ENCODE data around the gene EXOC1.
A peak's percentile ranks its signal among the peaks of the same experiment; 100 is the strongest.

EXOC1 gene

DNA sequence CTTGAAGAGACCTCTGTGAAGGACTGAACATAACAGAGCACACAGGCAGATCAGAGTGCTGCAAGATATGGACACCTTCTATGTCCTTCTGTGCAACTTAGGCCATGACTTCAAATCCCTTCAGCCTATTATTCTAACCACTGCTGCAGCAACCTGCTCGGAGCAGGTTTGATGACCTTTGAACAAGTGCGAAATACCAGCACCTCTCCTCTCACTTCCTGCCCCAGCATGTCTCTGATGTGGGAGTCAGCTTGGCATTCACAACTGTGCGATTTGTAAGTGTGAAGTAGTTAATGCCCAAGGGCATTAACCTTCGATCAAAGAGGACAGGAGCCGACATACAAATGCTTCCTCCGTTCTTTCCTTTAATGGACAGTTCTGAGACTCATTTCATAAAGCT is 1.6 kb upstream of the EXOC1 start:
- H3K9me3 ChIP-seq (ENCODE audit: control insufficient read depth, insufficient read depth, low read depth, low read length): no peaks in the 10 kb centered on the region
- peak overlapping the region; percentile 48; the same call in 1 of the 2 replicates for H3K27ac ChIP-seq (ENCODE audit: low read depth, low read length)
- no peaks in the 10 kb centered on the region for H3K36me3 ChIP-seq (ENCODE audit: control insufficient read depth, insufficient read depth, low read length)
- H3K27me3 ChIP-seq (ENCODE audit: control insufficient read depth, insufficient read depth, low read length): no peaks in the 10 kb centered on the region
- H3K4me3 ChIP-seq (ENCODE audit: low read depth, low read length): peak overlapping the region; percentile 14; the same call in 1 of the 2 replicates
- H3K4me1 ChIP-seq (ENCODE audit: control insufficient read depth, insufficient read depth, low read length): peaks cover 31% of the 10 kb centered on the region
- H3K9ac ChIP-seq (ENCODE audit: low read length): peak overlapping the region; percentile 45

DNA sequence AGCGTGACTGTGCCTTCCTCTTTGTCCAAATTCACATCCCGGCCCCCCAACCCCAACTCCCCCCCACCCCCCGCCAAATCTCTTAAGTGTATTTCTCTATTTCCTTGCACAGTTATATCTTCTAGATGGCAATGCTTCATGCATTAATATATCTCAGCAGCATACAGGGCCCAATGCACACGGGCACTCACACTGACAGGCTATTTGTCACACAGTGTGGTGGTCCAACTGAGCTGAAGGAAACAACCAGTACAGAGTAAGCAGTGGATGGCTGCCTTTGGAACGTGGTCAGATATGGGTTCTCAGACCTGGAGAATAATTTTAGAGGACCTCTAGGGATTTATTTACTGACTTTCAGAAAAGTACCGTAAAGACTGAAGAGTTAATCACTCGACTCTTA is 681 bp downstream of the EXOC1 start:
- peak overlapping the region; percentile 71 for H3K9ac ChIP-seq (ENCODE audit: low read length)
- H3K9me3 ChIP-seq (ENCODE audit: control insufficient read depth, insufficient read depth, low read depth, low read length): 0 out of 2 replicates have a peak, but pooled peaks cover 2% of the 10 kb centered on the region
- H3K4me1 ChIP-seq (ENCODE audit: control insufficient read depth, insufficient read depth, low read length): peaks cover 31% of the 10 kb centered on the region
- H3K4me3 ChIP-seq (ENCODE audit: low read depth, low read length): peak overlapping the region; percentile 94
- no peaks in the 10 kb centered on the region for H3K36me3 ChIP-seq (ENCODE audit: control insufficient read depth, insufficient read depth, low read length)
- H3K27me3 ChIP-seq (ENCODE audit: control insufficient read depth, insufficient read depth, low read length): no peaks in the 10 kb centered on the region
- no peak overlapping the region for H3K27ac ChIP-seq (ENCODE audit: low read depth, low read length)

DNA sequence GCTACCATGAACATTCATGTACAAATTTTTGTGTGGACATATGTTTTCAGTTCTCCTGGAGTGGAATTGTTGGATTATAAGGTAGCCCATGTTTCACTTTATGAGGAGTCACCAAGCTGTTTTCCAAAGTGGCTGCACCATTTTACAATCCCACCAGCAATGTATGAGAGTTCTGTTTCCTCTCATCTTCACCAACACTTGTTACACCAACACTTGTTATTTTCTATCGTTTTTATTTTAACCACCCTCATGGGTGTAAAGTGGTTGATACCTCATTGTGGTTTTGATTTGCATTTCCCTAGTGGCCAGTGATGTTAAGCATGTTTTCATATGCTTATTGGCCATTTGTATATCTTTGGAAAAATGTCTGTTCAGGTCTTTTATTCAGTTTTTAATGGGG is 4.1 kb downstream of the EXOC1 start:
- H3K36me3 ChIP-seq (ENCODE audit: control insufficient read depth, insufficient read depth, low read length): peaks cover 6% of the 10 kb centered on the region
- H3K27me3 ChIP-seq (ENCODE audit: control insufficient read depth, insufficient read depth, low read length): no peaks in the 10 kb centered on the region
- no peak overlapping the region for H3K4me3 ChIP-seq (ENCODE audit: low read depth, low read length)
- 0 out of 2 replicates have a peak, but pooled peaks cover 2% of the 10 kb centered on the region for H3K9me3 ChIP-seq (ENCODE audit: control insufficient read depth, insufficient read depth, low read depth, low read length)
- peaks cover 9% of the 10 kb centered on the region; the same call in 1 of the 2 replicates for H3K4me1 ChIP-seq (ENCODE audit: control insufficient read depth, insufficient read depth, low read length)
- no peak overlapping the region for H3K27ac ChIP-seq (ENCODE audit: low read depth, low read length)
- no peak overlapping the region for H3K9ac ChIP-seq (ENCODE audit: low read length)

DNA sequence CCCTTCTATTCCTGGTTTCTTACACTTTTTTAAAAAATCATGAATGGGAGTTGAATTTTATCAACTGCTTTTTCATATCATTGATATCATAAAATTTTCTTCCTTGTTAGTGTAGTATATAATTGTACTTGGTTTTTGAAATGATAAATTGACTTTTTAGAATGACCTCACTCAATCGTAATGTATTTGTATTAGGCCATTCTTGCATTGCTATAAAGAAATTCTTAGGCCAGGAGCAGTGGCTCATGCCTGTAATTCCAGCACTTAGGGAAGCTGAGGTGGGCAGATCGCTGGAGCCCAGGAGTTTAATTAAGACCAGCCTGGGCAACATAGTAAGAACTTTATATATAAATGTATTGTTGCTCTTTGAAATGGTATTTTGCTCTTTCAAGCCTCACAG is 6.3 kb downstream of the EXOC1 start:
- Histone ChIP-seq H3K4me1 (ENCODE audit: control insufficient read depth, insufficient read depth, low read length) (peaks cover 1% of the 10 kb centered on the region; the same call in 1 of the 2 replicates), H3K36me3 (ENCODE audit: control insufficient read depth, insufficient read depth, low read length) (peaks cover 10% of the 10 kb centered on the region), H3K27ac (ENCODE audit: low read depth, low read length) (no peak overlapping the region)

DNA sequence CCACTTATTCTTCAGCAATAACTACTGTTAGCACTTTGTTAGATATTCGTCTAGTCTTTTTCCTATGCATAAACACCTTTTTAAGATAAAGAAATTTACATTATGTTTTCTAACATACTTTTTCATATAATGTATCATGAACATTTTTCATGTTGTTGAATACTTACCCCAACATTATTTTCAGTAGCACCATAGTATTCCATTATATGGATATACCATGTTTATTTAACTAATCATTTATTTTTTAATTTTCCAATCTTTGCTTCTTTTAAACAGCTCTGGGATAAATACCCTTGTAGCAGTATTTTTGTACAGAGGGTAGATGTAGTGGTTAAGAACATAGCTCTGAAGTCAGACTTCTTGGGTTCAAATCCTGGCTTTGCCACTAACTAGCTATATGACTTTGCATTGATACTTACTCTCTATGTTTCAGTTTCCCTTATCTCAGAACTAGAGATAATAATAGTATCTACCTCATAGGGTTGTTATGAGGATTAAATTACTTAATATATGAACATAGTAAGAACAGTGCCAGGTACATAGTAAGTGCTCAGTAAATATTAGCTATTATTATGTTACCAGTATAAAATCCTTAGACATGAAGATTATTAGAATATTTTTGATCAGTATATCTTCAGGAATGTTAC is 11.3 kb downstream of the EXOC1 start:
- H3K27ac ChIP-seq (ENCODE audit: low read depth, low read length): no peak overlapping the region
- no peak overlapping the region for H3K4me3 ChIP-seq (ENCODE audit: low read depth, low read length)
- H3K4me1 ChIP-seq (ENCODE audit: control insufficient read depth, insufficient read depth, low read length): peaks cover 4% of the 10 kb centered on the region; the same call in 1 of the 2 replicates
- no peak overlapping the region for H3K9ac ChIP-seq (ENCODE audit: low read length)
- H3K27me3 ChIP-seq (ENCODE audit: control insufficient read depth, insufficient read depth, low read length): no peaks in the 10 kb centered on the region
- peaks cover 31% of the 10 kb centered on the region for H3K36me3 ChIP-seq (ENCODE audit: control insufficient read depth, insufficient read depth, low read length)
- H3K9me3 ChIP-seq (ENCODE audit: control insufficient read depth, insufficient read depth, low read depth, low read length): no peaks in the 10 kb centered on the region; the same call in 1 of the 2 replicates

More for the DNA sequence above, 6.3 kb downstream of the EXOC1 start:
- H3K27me3 ChIP-seq (ENCODE audit: control insufficient read depth, insufficient read depth, low read length): no peaks in the 10 kb centered on the region
- no peak overlapping the region for H3K9ac ChIP-seq (ENCODE audit: low read length)
- H3K4me3 ChIP-seq (ENCODE audit: low read depth, low read length): no peak overlapping the region
- H3K9me3 ChIP-seq (ENCODE audit: control insufficient read depth, insufficient read depth, low read depth, low read length): 0 out of 2 replicates have a peak, but pooled peaks cover 2% of the 10 kb centered on the region

DNA sequence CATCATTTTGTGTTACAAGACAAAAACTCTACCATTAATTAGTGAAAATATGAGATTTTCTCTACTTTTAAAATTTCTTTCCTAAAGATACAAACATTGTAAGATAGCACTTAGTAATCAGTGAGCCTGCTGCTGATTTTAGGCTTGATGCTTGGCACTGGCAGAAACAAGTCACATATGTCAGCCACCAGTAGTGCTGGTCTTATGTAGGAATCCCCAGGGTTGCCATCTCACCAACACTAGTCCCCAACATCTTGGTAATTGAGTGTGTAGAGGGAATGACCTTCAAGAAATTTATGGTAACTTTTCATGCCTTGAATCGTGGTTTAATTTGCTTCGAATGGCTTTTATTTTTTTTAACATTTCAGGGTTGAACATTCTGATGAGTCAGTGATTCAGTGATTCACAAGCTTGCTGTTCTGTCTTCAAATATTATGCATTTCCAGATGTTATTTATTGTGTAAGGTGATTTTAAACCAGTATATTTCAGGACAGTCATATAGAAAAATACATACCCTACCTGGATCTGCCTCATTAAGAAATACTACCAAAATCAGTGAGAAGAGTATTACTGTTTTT is 11.9 kb downstream of the EXOC1 start:
- Histone ChIP-seq H3K4me1 (ENCODE audit: control insufficient read depth, insufficient read depth, low read length) (peaks cover 4% of the 10 kb centered on the region; the same call in 1 of the 2 replicates), H3K27me3 (ENCODE audit: control insufficient read depth, insufficient read depth, low read length) (no peaks in the 10 kb centered on the region), H3K36me3 (ENCODE audit: control insufficient read depth, insufficient read depth, low read length) (peaks cover 35% of the 10 kb centered on the region), H3K9ac (ENCODE audit: low read length) (no peak overlapping the region), H3K9me3 (ENCODE audit: control insufficient read depth, insufficient read depth, low read depth, low read length) (no peaks in the 10 kb centered on the region; the same call in 1 of the 2 replicates), H3K27ac (ENCODE audit: low read depth, low read length) (no peak overlapping the region), H3K4me3 (ENCODE audit: low read depth, low read length) (no peak overlapping the region)

DNA sequence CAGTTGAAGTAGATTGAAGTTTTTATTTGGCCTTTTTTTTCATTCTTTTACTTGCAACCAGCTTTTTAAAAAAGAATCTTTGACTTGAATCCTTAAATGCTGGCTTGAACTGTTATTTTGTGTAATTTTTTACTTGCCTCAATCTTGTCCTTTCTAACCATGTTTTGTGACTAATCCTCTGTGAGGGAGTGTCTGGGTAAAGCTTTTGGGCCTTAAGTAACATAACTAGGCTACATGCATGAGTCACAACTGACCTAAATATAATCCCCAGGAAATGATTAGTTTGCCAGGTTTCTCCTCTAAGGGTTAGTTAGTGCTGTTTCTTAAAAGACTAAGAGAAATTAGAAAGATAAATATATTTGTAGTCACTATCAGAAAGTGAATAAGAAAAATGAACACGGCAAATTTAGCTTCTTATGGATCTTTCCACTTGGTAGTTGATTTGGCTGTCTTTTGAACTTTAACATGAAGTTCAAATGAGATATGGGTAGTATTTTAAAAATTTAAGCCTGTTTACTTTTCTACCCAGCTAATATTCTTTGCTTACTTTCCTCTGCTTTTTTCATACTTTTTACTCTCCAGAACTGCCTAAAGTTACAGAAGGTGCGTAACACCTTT is 13.0 kb downstream of the EXOC1 start:
- Histone ChIP-seq H3K4me3 (ENCODE audit: low read depth, low read length) (no peak overlapping the region), H3K36me3 (ENCODE audit: control insufficient read depth, insufficient read depth, low read length) (peaks cover 41% of the 10 kb centered on the region), H3K4me1 (ENCODE audit: control insufficient read depth, insufficient read depth, low read length) (peaks cover 4% of the 10 kb centered on the region; the same call in 1 of the 2 replicates), H3K27ac (ENCODE audit: low read depth, low read length) (no peak overlapping the region; the same call in 1 of the 2 replicates), H3K9ac (ENCODE audit: low read length) (no peak overlapping the region), H3K9me3 (ENCODE audit: control insufficient read depth, insufficient read depth, low read depth, low read length) (no peaks in the 10 kb centered on the region; the same call in 1 of the 2 replicates), H3K27me3 (ENCODE audit: control insufficient read depth, insufficient read depth, low read length) (no peaks in the 10 kb centered on the region)

DNA sequence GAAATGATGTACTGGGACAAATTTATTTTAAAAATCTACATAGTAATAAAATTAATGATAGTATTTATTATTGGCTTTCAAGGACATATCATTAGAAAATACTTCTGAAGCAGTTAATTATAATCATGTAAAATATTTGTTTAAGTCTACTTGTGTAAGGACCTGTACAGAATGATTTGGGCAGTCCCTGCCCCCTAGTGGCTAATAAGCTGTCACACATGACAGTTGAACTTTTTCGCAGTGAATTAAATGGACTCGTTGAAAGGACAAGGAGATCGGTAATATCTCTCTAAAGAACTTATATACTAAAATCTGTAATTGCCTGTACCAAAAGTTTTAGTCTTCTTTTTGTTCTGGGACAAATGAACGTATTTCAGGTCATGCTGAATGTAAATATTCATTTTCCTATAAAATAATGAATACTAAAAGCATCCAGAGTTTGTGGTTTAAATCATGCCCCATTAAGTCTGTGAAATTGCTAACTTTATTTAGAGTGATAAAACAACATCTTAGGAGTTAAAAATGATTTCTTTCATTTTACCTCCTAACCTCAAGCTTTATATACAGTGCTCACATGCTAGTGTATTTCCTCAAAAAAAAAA is 13.6 kb downstream of the EXOC1 start:
- Histone ChIP-seq H3K4me1 (ENCODE audit: control insufficient read depth, insufficient read depth, low read length) (peaks cover 4% of the 10 kb centered on the region; the same call in 1 of the 2 replicates), H3K27ac (ENCODE audit: low read depth, low read length) (no peak overlapping the region), H3K27me3 (ENCODE audit: control insufficient read depth, insufficient read depth, low read length) (no peaks in the 10 kb centered on the region), H3K4me3 (ENCODE audit: low read depth, low read length) (no peak overlapping the region), H3K9me3 (ENCODE audit: control insufficient read depth, insufficient read depth, low read depth, low read length) (no peaks in the 10 kb centered on the region; the same call in 1 of the 2 replicates), H3K9ac (ENCODE audit: low read length) (no peak overlapping the region), H3K36me3 (ENCODE audit: control insufficient read depth, insufficient read depth, low read length) (peaks cover 47% of the 10 kb centered on the region)

DNA sequence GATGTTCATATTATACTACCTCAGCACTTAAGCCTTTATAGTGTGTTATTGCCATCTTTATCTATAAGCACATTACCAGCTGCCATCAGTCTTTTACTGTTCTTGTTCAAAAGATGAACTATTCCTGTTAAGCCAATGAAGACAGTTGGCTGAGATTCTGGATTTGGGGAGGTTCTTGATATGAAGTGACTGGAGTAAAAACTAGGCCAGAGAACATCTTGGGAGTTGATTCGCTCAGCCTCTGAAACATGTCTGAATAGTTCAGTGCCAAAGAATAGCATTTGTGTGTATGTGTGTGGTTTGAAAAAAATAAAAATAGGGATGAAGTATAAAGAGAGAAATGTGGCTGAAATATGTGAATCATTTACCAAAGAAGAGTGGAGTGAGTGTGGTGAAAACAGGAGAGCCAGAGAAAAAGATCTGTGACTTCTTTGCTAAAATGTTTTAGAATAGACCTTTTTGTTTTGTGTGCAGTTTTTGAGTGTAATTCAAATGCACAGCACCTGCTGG is 15.2 kb downstream of the EXOC1 start:
- Histone ChIP-seq H3K27me3 (ENCODE audit: control insufficient read depth, insufficient read depth, low read length) (no peaks in the 10 kb centered on the region), H3K4me1 (ENCODE audit: control insufficient read depth, insufficient read depth, low read length) (peaks cover 4% of the 10 kb centered on the region; the same call in 1 of the 2 replicates), H3K9ac (ENCODE audit: low read length) (no peak overlapping the region), H3K27ac (ENCODE audit: low read depth, low read length) (no peak overlapping the region), H3K36me3 (ENCODE audit: control insufficient read depth, insufficient read depth, low read length) (peaks cover 54% of the 10 kb centered on the region), H3K9me3 (ENCODE audit: control insufficient read depth, insufficient read depth, low read depth, low read length) (no peaks in the 10 kb centered on the region; the same call in 1 of the 2 replicates), H3K4me3 (ENCODE audit: low read depth, low read length) (no peak overlapping the region)

DNA sequence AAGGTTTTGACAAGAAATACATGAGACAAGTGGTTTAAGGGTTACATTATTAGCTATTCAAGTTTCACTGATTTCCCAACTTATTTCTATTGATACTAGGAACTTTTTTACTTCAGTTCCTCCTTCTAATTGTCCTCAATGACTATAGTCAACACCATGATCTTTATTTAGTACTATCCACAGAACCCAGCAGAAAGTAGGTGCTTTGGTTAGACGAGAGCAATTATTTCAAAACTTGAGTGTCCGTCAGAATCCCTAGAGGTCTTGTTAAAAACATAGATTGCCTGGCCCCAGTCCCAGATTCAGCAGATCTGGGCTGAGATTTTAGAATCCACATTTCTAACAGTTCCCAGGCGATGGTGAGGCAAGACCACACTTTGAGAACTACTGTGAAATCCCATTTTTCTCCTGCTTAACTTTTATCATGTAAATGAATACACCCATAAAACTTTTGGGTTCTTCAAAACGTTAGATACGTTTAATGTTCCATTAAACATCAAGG is 17.9 kb downstream of the EXOC1 start:
- H3K9ac ChIP-seq (ENCODE audit: low read length): no peak overlapping the region
- no peaks in the 10 kb centered on the region; the same call in 1 of the 2 replicates for H3K9me3 ChIP-seq (ENCODE audit: control insufficient read depth, insufficient read depth, low read depth, low read length)
- H3K27me3 ChIP-seq (ENCODE audit: control insufficient read depth, insufficient read depth, low read length): no peaks in the 10 kb centered on the region
- H3K36me3 ChIP-seq (ENCODE audit: control insufficient read depth, insufficient read depth, low read length): peaks cover 52% of the 10 kb centered on the region
- H3K4me3 ChIP-seq (ENCODE audit: low read depth, low read length): no peak overlapping the region
- H3K4me1 ChIP-seq (ENCODE audit: control insufficient read depth, insufficient read depth, low read length): peaks cover under 1% of the 10 kb centered on the region; the same call in 1 of the 2 replicates
- H3K27ac ChIP-seq (ENCODE audit: low read depth, low read length): 0 out of 2 replicates have a peak overlapping the region, but pooled peaks have one; percentile 12

Data from HUES6 (cell line).